ENCODE results near the gene NRCAM. TPM values are rescaled to one million over a fixed set of nuclear protein-coding genes. Genes with fewer than 3 reads are reported as not detected.

The NRCAM gene
- total and polyA plus RNA-seq, 2 of the 13 experiments (the other 11 are each of a cell fraction or from before 2014, with no cell fraction given) = 0.31 to 0.33 TPM

DNA sequence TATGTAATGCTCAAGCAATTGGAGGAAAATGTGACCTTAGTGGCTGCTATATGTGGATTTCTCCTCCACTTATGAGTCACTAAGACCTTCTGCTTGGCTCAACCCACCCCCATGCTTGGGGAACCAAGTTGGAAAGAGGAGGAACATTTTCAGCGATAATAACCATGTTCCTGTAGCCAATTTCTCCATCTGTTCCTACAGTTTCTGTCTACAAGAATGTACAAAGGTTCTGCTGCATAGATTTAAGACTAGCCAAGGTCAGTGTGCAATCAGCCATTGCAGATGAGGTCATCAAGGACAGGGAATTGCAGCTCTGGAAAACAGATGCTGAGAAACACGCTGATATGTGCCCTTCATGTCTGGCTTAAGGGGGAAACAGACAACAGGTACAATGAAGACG lies 5.6 kb upstream of the NRCAM start:
- no peak for FAIRE-seq
- Histone ChIP-seq H4K20me1 (ENCODE audit: insufficient read depth, low read length) (no peaks in the 10 kb centered on the region), H3K4me3 (replicated peaks in 1 of 3; ENCODE audit: insufficient read depth in 1 of 3, low read depth in 2 of 3, low read length in 3 of 3) (no peak overlapping the region), H3K4me2 (ENCODE audit: low read depth, low read length) (no peak overlapping the region), H3K27ac (ENCODE audit: extremely low read length, insufficient read depth, low read length) (no peak overlapping the region), H3K9ac (ENCODE audit: insufficient read depth, low read depth, low read length) (no peak overlapping the region), H3K36me3 (replicated peaks in 1 of 2; ENCODE audit: control insufficient read depth in 1 of 2, insufficient read depth in 2 of 2, low read length in 2 of 2) (no peaks in the 10 kb centered on the region), H3K79me2 (ENCODE audit: insufficient read depth, low read length) (no peaks in the 10 kb centered on the region), H3K9me3 (ENCODE audit: low read length) (no peaks in the 10 kb centered on the region), H3K4me1 (ENCODE audit: insufficient read depth, low read length) (no peaks in the 10 kb centered on the region), H2AFZ (ENCODE audit: low read length) (no peak overlapping the region), H3K27me3 (ENCODE audit: control insufficient read depth in 1 of 2, insufficient read depth in 2 of 2, low read length in 2 of 2) (peaks cover 4 to 20% of the 10 kb centered on the region in 2 experiments)
- TF ChIP-seq, protein P1, sequence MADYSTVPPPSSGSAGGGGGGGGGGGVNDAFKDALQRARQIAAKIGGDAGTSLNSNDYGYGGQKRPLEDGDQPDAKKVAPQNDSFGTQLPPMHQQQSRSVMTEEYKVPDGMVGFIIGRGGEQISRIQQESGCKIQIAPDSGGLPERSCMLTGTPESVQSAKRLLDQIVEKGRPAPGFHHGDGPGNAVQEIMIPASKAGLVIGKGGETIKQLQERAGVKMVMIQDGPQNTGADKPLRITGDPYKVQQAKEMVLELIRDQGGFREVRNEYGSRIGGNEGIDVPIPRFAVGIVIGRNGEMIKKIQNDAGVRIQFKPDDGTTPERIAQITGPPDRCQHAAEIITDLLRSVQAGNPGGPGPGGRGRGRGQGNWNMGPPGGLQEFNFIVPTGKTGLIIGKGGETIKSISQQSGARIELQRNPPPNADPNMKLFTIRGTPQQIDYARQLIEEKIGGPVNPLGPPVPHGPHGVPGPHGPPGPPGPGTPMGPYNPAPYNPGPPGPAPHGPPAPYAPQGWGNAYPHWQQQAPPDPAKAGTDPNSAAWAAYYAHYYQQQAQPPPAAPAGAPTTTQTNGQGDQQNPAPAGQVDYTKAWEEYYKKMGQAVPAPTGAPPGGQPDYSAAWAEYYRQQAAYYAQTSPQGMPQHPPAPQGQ (CRISPR knock-in tag; IDR thresholded peaks at IDR 0.05; ENCODE audit: borderline replicate concordance) = no peak
- TF ChIP-seq FOSL2 (CRISPR knock-in tag; IDR thresholded peaks at IDR 0.05) (0 out of 2 replicates have a peak, but pooled peaks have one; percentile 9), ATF7 (IDR thresholded peaks at IDR 0.05) (peak; percentile 57), ATF7 (CRISPR knock-in tag; IDR thresholded peaks at IDR 0.05) (no peak)
- ChIA-PET POLR2A (no interaction called here), CTCF (ENCODE audit: low intra/inter-chr PET ratio, low total read pairs) (no interaction called here)
- in situ Hi-C loops (cut with HindIII; ENCODE audit: extremely low pct_ligation_motif_present, low pct_unique_long_range_greater_than_20kb) = no loop called here
- intact Hi-C loops (cut with micrococcal nuclease; ENCODE audit: unreplicated experiment) = loop anchor here (10.0 kb wide), 1 partner anchor 217 kb away; no protein-coding TSS in a partner anchor
- no peak for ATAC-seq
- WGBS (ENCODE audit: low lambda C conversion rate) = 1% methylated on average over 3 of the region's 3 CpGs
- DNase-seq (ENCODE audit: low spot score) = no peak
- no TSS peak for BruUV-seq (replicated peaks)

DNA sequence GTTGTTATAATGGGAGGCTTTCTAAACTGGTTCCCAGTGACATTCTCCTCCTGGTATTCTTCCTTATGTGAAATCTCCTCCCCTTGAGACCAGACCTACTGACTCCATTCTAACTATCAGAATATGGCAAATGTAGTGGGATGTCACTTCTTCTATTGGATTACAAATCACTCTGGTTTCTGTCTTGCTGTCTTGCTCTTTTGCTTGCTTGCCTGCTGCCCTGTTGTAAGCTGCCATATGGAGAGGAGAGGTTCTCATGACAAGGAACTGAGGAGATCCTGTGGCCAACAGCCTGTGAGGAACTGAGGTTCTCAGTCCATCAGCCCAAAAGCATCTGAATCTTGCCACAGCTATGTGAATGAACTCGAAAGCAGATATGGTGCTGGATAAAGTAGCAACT lies 4.7 kb upstream of the NRCAM start:
- Histone ChIP-seq H3K4me2 (ENCODE audit: low read depth, low read length) (no peak overlapping the region), H4K20me1 (ENCODE audit: insufficient read depth, low read length) (no peaks in the 10 kb centered on the region), H3K27me3 (ENCODE audit: control insufficient read depth in 1 of 2, insufficient read depth in 2 of 2, low read length in 2 of 2) (peaks cover 4 to 25% of the 10 kb centered on the region in 2 experiments), H3K4me1 (ENCODE audit: insufficient read depth, low read length) (no peaks in the 10 kb centered on the region), H3K9me3 (ENCODE audit: low read length) (no peaks in the 10 kb centered on the region), H3K27ac (ENCODE audit: extremely low read length, insufficient read depth, low read length) (no peak overlapping the region), H3K79me2 (ENCODE audit: insufficient read depth, low read length) (no peaks in the 10 kb centered on the region), H2AFZ (ENCODE audit: low read length) (no peak overlapping the region), H3K9ac (ENCODE audit: insufficient read depth, low read depth, low read length) (no peak overlapping the region), H3K36me3 (replicated peaks in 1 of 2; ENCODE audit: control insufficient read depth in 1 of 2, insufficient read depth in 2 of 2, low read length in 2 of 2) (no peaks in the 10 kb centered on the region), H3K4me3 (replicated peaks in 1 of 3; ENCODE audit: insufficient read depth in 1 of 3, low read depth in 2 of 3, low read length in 3 of 3) (no peak overlapping the region)
- CTCF ChIA-PET (ENCODE audit: low intra/inter-chr PET ratio, low total read pairs) = no interaction called here
- POLR2A ChIA-PET = no interaction called here
- BruUV-seq (replicated peaks) = no TSS peak
- 0% methylated on average over 1 of the region's 1 CpG for WGBS (ENCODE audit: low lambda C conversion rate)
- intact Hi-C loops (cut with micrococcal nuclease; ENCODE audit: unreplicated experiment) = loop anchor here (1.0 to 10.0 kb wide), 2 partner anchors 216 to 280 kb away; no protein-coding TSS in a partner anchor
- no peak for DNase-seq (ENCODE audit: low spot score)
- in situ Hi-C loops (cut with HindIII; ENCODE audit: extremely low pct_ligation_motif_present, low pct_unique_long_range_greater_than_20kb) = no loop called here
- FAIRE-seq = no peak
- ATAC-seq = no peak
- no peak for TF ChIP-seq ZNF558 (CRISPR knock-in tag; IDR thresholded peaks at IDR 0.05; ENCODE audit: borderline replicate concordance)
- no peak for TF ChIP-seq PHF5A (CRISPR knock-in tag; IDR thresholded peaks at IDR 0.05; ENCODE audit: low read depth, unreplicated experiment)
- no peak for TF ChIP-seq GABPB1 (CRISPR knock-in tag; IDR thresholded peaks at IDR 0.05)
- TF ChIP-seq YEATS4 (CRISPR knock-in tag; IDR thresholded peaks at IDR 0.05; ENCODE audit: borderline replicate concordance) = no peak
- TF ChIP-seq, protein P2, sequence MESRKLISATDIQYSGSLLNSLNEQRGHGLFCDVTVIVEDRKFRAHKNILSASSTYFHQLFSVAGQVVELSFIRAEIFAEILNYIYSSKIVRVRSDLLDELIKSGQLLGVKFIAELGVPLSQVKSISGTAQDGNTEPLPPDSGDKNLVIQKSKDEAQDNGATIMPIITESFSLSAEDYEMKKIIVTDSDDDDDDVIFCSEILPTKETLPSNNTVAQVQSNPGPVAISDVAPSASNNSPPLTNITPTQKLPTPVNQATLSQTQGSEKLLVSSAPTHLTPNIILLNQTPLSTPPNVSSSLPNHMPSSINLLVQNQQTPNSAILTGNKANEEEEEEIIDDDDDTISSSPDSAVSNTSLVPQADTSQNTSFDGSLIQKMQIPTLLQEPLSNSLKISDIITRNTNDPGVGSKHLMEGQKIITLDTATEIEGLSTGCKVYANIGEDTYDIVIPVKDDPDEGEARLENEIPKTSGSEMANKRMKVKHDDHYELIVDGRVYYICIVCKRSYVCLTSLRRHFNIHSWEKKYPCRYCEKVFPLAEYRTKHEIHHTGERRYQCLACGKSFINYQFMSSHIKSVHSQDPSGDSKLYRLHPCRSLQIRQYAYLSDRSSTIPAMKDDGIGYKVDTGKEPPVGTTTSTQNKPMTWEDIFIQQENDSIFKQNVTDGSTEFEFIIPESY (CRISPR knock-in tag; IDR thresholded peaks at IDR 0.05) = no peak
- no peak for TF ChIP-seq MYNN (CRISPR knock-in tag; IDR thresholded peaks at IDR 0.05; ENCODE audit: low read depth)
- TF ChIP-seq, protein P3, sequence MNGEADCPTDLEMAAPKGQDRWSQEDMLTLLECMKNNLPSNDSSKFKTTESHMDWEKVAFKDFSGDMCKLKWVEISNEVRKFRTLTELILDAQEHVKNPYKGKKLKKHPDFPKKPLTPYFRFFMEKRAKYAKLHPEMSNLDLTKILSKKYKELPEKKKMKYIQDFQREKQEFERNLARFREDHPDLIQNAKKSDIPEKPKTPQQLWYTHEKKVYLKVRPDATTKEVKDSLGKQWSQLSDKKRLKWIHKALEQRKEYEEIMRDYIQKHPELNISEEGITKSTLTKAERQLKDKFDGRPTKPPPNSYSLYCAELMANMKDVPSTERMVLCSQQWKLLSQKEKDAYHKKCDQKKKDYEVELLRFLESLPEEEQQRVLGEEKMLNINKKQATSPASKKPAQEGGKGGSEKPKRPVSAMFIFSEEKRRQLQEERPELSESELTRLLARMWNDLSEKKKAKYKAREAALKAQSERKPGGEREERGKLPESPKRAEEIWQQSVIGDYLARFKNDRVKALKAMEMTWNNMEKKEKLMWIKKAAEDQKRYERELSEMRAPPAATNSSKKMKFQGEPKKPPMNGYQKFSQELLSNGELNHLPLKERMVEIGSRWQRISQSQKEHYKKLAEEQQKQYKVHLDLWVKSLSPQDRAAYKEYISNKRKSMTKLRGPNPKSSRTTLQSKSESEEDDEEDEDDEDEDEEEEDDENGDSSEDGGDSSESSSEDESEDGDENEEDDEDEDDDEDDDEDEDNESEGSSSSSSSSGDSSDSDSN (CRISPR knock-in tag; IDR thresholded peaks at IDR 0.05) = no peak
- TF ChIP-seq ZNF263 (CRISPR knock-in tag; IDR thresholded peaks at IDR 0.05) = no peak
- no peak for TF ChIP-seq ZNF782 (CRISPR knock-in tag; IDR thresholded peaks at IDR 0.05; ENCODE audit: borderline replicate concordance)

Data from HepG2 (cell line).